ENCODE data around the gene BOK.

The BOK gene

DNA sequence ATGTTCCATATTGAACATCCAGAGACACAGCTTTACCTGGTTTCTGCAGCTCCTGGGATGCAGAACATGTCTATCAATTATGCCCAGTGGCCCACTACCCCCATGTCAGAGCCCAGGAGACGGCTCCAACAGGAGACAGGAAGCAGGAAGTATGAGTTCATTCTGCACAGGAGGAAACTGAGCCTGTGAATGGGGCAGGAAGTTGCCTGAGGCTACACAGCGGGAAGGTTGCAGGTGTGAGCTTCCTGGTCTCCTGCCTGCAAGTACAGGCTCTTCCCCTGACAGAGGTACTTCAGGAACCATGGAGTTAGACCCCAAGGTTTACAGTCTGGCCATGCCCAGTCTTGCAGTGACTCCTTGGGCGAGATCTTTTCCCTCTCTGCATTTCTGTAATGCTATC lies 2.8 kb upstream of the BOK start:
- ATAC-seq (ENCODE audit: insufficient read depth, low read depth), result peak; percentile 55; the same call in 1 of the 3 replicates
- Histone ChIP-seq H3K9me3 (ENCODE audit: insufficient read depth, low read length, severe bottlenecking) (peaks cover 4% of the 10 kb centered on the region), H3K36me3 (ENCODE audit: insufficient read depth, low read length) (no peaks in the 10 kb centered on the region), H3K27me3 (ENCODE audit: insufficient read depth, low read length, poor library complexity) (no peaks in the 10 kb centered on the region), H3K9ac (ENCODE audit: low read depth, low read length) (no peak overlapping the region), H3K27ac (ENCODE audit: low read length) (no peak overlapping the region), H3K4me3 (ENCODE audit: low read depth in 1 of 2, low read length in 2 of 2) (no peak overlapping the region), H2AFZ (ENCODE audit: low read depth, low read length) (peak overlapping the region; percentile 38), H3K4me2 (ENCODE audit: insufficient read depth, low read length) (no peak overlapping the region), H4K20me1 (ENCODE audit: insufficient read depth, low read length) (no peaks in the 10 kb centered on the region), H3K79me2 (ENCODE audit: insufficient read depth, low read length) (no peaks in the 10 kb centered on the region), H3K4me1 (ENCODE audit: insufficient read depth, low read length) (peaks cover 6% of the 10 kb centered on the region)
- TF ChIP-seq EZH2 (IDR thresholded peaks at IDR 0.05; ENCODE audit: borderline replicate concordance, low read depth, low read length, severe bottlenecking) (no peak), CTCF (IDR thresholded peaks at IDR 0.05; ENCODE audit: borderline replicate concordance, extremely low read depth, low read length, poor library complexity, severe bottlenecking) (no peak)
- DNase-seq, result no peak

DNA sequence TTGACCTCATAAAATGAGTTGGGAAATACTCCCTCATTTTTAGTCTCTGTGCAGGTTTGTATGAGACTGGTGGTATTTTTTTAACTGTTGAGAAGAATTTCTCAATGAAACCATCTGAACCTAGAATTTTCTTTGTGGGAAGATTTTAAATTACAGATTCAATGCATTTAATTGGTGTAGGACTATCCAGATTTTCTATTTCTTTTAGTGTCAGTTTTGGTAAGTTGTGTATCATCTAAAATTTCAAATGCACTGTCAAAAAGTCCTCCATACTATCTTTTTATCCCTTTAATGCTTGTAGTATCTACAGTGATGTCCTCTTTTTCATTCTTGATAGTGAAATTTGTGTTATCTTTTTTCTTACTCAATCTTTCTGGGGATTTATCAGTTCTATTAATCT lies 1.8 kb upstream of the BOK start:
- no peaks in the 10 kb centered on the region for H4K20me1 ChIP-seq (ENCODE audit: insufficient read depth, low read length)
- no peak overlapping the region for H2AFZ ChIP-seq (ENCODE audit: low read depth, low read length)
- ATAC-seq (ENCODE audit: insufficient read depth, low read depth) (no peak), DNase-seq (no peak)
- H3K4me1 ChIP-seq (ENCODE audit: insufficient read depth, low read length), result peaks cover 6% of the 10 kb centered on the region
- no peak overlapping the region for H3K27ac ChIP-seq (ENCODE audit: low read length)
- H3K9me3 ChIP-seq (ENCODE audit: insufficient read depth, low read length, severe bottlenecking), result peaks cover 4% of the 10 kb centered on the region
- H3K9ac ChIP-seq (ENCODE audit: low read depth, low read length), result no peak overlapping the region
- no peak overlapping the region for H3K4me2 ChIP-seq (ENCODE audit: insufficient read depth, low read length)
- H3K4me3 ChIP-seq (ENCODE audit: low read depth in 1 of 2, low read length in 2 of 2), result no peak overlapping the region
- no peaks in the 10 kb centered on the region for H3K27me3 ChIP-seq (ENCODE audit: insufficient read depth, low read length, poor library complexity)
- no peak for TF ChIP-seq EZH2 (IDR thresholded peaks at IDR 0.05; ENCODE audit: borderline replicate concordance, low read depth, low read length, severe bottlenecking)
- TF ChIP-seq CTCF (IDR thresholded peaks at IDR 0.05; ENCODE audit: borderline replicate concordance, extremely low read depth, low read length, poor library complexity, severe bottlenecking), result no peak
- H3K36me3 ChIP-seq (ENCODE audit: insufficient read depth, low read length), result no peaks in the 10 kb centered on the region
- no peaks in the 10 kb centered on the region for H3K79me2 ChIP-seq (ENCODE audit: insufficient read depth, low read length)

GRCh38 chr2:241559323-241560161 lies 997 bp downstream of the BOK start:
- no peak overlapping the region for H2AFZ ChIP-seq (ENCODE audit: low read depth, low read length)
- no peak overlapping the region for H3K4me3 ChIP-seq (ENCODE audit: low read depth in 1 of 2, low read length in 2 of 2)
- no peak overlapping the region for H3K9ac ChIP-seq (ENCODE audit: low read depth, low read length)
- no peak overlapping the region for H3K4me2 ChIP-seq (ENCODE audit: insufficient read depth, low read length)
- no peak for ATAC-seq (ENCODE audit: insufficient read depth, low read depth)
- no peak for DNase-seq
- H4K20me1 ChIP-seq (ENCODE audit: insufficient read depth, low read length), result no peaks in the 10 kb centered on the region
- TF ChIP-seq EZH2 (IDR thresholded peaks at IDR 0.05; ENCODE audit: borderline replicate concordance, low read depth, low read length, severe bottlenecking) (no peak), CTCF (IDR thresholded peaks at IDR 0.05; ENCODE audit: borderline replicate concordance, extremely low read depth, low read length, poor library complexity, severe bottlenecking) (no peak)
- no peaks in the 10 kb centered on the region for H3K27me3 ChIP-seq (ENCODE audit: insufficient read depth, low read length, poor library complexity)
- H3K36me3 ChIP-seq (ENCODE audit: insufficient read depth, low read length), result no peaks in the 10 kb centered on the region
- peaks cover 6% of the 10 kb centered on the region for H3K4me1 ChIP-seq (ENCODE audit: insufficient read depth, low read length)
- H3K27ac ChIP-seq (ENCODE audit: low read length), result no peak overlapping the region
- H3K9me3 ChIP-seq (ENCODE audit: insufficient read depth, low read length, severe bottlenecking), result peaks cover 4% of the 10 kb centered on the region
- H3K79me2 ChIP-seq (ENCODE audit: insufficient read depth, low read length), result no peaks in the 10 kb centered on the region
